HG02588 (cell line): ENCODE data around the gene EZH1.
"Not testable (repeated sequence)": the region's sequence is repeated elsewhere in the genome, so short reads cannot be mapped to it uniquely, and the experiment has no call there.

Experiments used
- ATAC-seq: cut with Tn5 transposase; IDR thresholded peaks from one replicate; pipeline ENCODE4 v1.9.1; 2021; ENCODE audit warnings: mild to moderate bottlenecking, moderate library complexity; ENCODE audit not compliant: unreplicated experiment

EZH1 gene

DNA sequence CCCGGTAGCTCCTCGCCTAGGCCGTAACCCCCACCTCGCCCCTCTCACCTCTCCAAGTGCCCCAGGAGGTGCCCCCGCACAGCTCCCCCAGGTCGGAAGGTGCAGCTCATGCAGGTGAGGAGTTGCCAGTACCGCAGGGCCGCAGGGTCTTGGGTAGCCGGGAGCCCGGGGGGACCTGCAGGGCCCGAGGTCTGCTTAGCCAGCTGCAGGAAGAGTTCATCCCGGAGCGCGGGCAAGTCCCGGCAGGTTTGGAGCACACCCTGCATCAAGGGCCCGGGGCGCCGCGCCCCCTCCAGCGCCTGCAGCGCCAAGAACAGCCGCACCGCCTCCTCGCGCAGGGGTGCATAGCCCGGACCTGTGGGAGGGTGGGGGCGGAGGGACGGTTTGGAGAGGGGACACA lies 72.8 kb downstream of the EZH1 start:
- no peak for ATAC-seq

DNA sequence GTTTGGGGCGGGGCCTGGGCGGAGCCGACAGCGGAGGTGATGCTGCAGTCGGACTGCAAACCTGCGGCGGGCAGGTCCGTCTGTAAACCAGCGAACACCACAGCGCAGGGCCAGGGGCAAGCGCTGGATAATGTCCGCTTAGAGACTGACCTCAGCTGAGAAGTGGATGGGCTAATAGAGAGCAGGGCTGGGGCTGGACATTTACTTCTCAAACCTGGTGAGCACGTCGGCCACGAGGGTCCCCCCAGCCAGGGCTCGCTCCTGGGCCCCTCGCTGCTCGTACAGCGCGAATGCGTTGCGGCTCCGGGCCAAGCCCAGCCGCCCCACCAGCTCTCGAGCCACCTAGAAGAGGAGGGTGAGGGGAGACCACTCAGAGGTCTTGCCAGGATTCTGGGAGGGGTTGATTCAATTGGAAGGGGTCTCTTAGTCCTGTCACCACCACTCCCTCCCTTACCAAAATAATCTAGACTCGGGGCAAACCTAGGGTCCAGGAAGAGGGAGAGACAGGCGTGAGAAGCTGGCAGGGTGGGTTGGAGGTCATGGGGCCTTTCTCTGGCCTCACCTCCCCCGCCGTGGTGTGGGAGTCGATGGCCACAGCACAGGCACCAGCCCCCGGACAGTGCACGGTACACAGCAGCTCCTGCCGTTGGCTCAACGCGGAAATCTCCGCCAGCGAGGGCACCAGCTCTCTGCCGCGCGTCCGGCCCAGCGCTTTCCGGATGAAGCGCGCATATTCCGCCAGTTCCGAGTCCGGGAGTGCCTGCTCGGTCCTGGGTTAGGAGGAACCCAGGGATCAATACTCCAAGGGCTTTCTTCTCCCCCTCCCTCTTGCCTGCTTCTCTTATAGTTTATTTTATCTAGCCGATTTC lies 73.8 kb downstream of the EZH1 start:
- no peak for ATAC-seq

DNA sequence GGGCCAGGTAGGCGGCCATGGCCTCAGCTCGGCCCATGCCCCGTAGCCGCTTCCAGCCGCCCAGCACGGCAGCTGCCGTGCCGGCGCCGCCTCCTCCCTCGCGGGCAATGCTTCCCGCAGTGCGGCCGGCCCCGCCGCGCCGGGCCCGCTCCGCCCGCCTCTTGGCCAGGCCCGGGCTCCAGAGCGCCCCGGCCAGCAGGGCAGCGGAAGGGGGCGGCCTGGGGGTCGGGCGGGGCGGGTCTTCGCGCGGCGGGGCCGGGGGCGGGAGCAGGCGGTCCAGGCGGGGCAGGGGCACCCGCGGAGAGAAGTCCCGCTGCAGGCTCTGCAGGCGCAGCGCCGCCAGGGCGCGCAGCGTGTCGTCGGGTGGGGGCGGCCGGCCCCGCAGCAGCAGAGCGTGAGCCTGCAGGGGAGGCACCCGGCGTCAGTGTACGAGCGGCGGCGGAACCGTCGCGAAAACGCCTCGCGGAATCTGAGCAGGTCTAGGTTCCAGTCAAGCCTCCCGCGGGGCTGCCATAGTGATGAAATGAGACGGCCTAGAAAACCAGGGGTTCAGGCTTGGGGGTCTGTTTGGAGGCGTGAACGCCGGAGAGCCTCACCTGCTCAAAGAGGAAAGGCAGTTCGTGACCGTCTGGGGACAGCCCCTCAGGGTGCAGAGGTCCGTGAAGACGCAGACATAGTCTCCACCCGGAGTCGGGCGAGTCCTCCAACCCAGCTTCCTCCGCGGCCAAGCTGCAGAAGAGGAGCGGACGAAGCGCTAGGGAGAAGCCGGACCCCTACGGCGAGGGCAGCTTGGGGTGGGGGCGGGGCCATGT lies 74.7 kb downstream of the EZH1 start:
- ATAC-seq = no peak

DNA sequence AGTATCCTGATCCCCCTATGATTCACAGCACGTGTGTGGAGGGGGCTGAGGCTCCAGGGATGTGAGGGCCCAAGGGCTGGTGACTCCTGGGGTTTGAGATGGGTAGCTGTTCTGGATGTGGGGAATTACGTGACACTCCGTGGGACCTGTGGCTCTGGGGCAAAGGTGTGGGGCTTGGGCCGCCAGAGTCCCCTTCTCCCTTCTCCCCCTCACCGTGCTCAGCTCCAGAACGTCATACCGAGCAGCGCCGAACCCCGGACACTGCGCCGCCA lies 75.2 kb downstream of the EZH1 start:
- no peak for ATAC-seq

DNA sequence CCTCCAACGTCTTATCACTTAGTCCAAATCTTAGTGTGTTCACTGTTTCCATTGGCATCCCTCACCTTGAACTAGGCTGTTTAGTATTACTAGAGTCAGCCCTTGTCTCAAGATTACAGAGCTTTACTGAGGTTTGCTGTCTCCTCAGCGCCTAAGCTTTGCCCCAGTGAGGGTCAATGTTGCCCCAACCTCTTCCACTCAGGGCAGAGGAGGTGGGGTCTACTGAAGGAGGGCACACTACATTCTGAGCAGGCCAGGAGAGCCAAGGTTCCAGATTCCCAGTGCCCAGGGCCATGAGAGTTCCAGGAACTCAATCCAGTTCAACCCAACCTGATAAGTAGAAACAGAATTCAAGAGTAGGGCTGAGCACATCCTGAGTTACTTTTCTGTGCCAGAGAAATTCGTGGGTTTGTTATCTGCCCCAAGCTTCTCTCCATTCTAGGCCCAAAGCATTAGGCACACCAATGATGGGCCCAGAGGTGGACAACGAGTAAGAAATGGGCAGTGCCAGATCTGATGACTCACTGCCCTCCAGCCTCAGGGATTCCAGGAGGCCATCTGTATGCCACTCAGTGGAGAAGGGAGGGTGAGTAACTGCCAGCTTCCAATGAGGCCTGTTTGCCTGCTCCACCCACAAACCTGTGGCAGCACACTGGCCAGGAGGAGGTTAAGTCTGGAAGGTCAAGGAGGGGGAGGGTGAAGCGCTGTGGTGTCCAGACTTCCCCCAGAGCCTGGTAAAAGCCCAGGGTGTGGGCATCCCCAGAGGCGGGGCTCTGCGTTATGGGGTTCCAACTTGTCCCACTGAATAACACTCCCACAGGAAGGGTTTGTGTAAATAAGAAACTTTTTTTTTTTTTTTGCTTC lies 77.5 kb downstream of the EZH1 start:
- no peak for ATAC-seq

DNA sequence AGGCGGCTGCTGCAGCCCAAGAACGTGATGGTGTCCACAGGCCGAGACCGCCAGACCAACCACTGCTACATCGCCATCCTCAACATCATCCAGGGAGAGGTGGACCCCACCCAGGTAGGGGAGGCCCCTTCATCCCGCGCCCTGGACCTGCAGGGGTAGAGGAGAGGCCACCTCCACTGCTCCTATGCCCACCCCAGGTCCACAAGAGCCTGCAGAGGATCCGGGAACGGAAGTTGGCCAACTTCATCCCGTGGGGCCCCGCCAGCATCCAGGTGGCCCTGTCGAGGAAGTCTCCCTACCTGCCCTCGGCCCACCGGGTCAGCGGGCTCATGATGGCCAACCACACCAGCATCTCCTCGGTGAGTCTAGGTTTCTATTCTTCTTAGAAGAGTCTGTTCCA lies 78.7 kb downstream of the EZH1 start:
- ATAC-seq = not testable (repeated sequence)

DNA sequence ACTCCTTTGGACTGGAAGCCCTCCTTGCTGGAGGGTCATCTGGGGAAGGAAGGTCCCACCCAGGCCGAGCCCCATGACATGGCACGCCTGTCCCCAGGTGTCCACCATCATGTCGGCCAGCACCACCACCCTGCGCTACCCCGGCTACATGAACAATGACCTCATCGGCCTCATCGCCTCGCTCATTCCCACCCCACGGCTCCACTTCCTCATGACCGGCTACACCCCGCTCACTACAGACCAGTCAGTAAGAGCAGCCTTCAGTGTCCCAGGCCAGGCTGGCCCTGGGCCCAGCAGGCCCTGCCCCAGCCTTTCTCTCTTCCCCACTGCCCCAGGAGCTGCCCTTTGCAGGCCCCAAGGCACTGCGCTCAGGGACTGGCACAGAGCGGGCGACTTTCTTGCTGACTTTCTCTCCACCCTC lies 79.2 kb downstream of the EZH1 start:
- ATAC-seq = no peak

DNA sequence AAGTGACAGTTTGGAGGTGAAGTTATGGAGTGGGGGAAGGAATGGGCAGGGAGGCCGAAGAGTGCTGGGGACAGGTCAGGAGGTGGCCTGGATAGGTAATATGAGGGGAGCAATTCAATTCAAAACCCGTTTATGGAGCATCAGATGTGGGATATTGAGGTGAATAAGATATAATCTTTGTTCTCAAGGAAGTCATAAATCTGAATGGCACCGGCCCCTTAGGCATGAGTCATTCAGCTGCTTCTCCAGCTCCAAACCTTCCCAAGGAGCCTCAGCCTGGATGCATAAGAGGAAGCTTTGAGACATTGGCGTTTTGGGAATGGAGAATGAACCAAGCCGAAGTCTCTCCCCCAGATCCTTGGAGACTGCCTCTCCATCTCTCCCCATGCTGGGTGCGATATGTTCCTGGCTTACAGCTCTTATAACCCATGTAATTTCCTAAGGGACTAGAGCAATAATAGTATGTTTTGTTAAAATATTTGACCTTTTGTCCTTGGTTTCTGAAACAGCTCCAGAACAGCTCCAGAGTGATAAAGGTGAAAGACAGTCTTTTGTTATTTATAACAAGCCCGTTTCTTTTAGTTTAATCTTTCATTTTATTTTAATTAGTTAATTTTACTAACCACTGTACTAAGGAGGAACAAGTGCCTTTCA lies 84.0 kb downstream of the EZH1 start:
- no peak for ATAC-seq

DNA sequence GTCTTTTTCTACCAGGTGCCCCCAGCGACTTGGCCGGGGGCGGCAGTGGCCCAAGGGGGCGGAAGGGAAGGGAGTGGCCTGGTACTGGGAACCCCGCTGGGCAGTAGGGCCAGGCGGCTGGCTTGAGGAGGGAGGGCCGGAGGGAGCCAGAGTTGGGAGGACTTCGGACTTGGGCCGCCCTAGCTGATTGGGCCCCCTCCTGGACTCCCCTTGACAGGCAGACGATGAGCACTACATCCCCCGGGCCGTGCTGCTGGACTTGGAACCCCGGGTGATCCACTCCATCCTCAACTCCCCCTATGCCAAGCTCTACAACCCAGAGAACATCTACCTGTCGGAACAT lies 84.9 kb downstream of the EZH1 start:
- ATAC-seq = not testable (repeated sequence)

DNA sequence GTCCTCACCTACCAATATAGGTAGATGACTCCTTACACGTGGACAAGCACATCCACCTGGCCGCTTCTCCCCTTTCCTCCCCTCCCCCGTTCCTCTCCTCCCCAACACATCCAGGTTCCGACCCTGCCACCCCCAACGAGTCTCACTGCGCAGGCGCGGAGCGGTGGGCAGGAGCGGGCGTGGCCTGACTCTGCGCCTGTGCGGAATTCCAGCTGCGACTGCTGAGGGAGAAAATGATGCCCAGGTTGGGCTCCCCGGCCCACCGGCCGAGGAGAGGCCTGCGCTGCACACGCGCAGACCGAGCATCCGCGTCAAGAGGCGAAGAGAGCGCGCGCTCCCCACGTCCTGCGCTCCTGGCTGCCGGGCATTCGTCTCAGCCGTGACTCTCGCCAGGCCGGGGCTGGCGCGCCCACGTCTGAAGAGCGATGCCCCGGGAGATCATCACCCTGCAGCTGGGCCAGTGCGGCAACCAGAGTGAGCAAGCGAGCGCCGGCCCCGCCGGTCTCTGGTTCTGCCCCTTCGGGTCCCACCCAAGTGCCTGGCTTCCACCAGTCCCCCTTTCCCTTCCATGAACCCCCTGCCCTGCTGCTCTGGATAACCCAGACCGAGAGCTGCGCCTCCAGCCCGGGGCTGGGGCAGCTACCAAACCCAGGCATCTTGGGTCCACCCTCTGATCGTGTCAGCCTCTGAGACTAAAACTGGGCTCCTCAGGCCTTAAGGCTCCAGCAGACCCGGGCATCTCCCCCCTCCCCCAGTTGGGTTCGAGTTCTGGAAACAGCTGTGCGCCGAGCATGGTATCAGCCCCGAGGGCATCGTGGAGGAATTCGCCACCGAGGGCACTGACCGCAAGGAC lies 85.5 kb downstream of the EZH1 start, which contains the start of gene TUBG2:
Gene TUBG2, plus strand, starts transcription at position 206 of the 853 bp plus-strand sequence. Its CDS starts 220 bp downstream, at position 426.
- no peak for ATAC-seq

DNA sequence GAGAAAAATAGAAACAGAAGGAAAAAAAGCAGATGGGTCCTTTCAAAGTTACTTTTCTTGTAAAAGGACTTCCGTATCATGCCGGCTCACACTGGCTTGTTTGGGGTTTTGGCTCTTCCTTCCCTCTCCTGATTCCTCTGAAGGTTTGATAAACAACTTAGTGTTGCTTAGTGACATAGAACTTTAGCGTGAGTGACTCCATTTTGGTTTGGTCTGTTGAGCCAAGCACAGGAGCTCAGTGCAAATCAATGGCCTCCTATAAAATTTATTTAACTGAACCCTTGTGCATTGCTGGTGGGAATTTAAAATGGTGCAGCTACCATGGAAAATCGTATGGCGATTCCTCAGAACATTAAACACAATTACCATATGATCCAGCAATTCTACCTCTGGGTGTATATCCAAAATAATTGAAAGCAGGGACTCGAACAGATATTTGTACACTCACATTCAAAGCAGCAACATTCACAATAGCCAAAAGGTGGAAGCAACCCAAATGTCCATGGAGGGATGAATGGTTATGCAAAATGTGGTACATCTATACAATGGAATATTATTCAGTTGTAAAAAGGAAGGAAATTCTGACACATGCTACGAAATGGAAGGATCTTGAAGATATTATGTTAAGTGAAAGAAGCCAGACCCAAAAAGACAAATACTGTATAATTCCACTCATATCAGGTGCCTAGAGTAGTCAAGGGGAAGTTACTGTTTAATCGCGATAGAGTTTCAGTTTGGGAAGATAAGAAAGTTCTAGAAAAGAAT lies 86.8 kb downstream of the EZH1 start:
- ATAC-seq = no peak

DNA sequence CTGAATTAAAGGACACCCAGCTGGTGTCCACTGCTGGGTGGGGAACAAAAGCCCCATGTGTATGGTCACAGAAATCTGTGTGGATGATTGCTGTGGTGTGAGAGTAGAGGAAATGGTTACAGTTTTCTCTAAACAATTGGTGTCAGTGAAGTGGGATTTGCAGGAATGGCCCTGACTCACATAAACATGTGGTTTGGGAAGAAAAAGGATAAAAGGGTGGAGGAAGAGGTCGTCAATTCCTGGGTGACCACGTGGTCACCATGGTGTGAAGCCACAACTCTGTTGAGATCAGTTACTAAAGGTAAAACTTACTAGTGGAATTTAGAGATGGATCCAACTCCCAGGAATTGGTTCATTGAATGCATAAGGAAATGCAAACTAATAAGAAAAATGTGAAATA lies 89.3 kb downstream of the EZH1 start:
- no peak for ATAC-seq

DNA sequence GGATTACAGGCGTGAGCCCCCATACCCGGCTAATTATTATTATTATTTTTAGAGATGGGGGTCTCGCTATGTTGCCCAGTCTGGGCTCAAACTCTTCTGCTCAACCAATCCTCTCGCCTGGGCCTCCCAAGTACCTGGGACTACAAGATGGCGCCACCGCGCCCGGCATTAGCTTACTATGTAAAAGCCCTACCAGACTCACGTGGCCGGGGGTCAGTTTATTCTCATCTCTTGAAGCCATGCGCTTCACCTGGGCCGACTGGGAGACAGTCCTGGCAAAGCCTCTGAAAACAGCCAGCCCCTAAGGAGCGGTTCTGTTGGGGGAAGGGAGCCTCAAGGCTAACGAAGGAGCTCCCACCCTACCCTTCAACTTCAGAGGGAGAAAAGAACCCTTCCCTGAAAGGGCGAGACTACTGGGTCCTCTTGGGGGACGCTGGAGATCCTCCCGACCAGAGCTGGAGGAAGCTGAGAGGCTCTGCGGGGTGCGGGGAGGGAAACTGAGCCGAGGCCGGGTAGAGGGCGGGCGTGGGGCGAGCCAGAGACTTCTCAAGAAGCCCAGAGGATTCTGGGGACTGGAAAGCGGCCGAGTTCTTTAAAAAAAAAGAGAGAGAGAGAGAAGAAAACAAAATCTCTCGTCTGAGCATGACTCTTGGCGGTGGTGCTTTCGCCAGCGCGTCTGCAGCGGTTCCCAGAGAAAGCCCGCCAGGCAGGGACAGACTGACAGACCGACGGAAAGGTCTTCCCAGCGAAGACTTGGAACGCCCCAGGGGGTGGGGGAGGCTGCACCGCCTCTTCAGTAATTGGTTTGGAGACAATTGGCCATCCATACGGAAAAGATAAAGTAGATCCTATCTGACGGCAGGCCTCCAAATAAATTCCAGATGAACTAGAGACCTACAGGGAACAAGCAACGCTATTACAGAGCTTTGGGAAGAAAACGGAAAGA lies 91.4 kb downstream of the EZH1 start:
- no peak for ATAC-seq

DNA sequence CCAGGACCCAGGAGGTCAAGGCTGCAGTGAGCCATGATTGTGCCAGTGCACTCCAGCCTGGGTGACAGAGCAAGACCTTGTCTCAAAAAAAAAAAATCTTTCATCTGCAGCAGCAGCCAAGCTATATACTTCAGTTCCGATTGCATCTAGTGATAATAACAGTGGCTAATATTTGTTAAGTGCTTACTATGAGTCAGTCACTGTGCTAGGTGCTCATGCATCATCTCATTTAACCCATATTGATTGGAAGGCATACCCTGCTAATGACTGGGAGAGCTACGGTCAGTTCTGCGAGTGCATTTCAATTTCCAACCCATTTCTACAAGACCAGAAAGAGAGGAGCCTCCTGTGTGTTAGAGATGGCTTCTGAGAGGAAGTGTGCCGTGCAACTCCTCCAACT lies 93.4 kb downstream of the EZH1 start:
- no peak for ATAC-seq
